CD4-positive, alpha-beta T cell treated with Interleukin-6 for 4 hours (primary cell): Measurements from ENCODE around the gene TDRD12.
"Not testable (repeated sequence)": the region's sequence is repeated elsewhere in the genome, so short reads cannot be mapped to it uniquely, and the experiment has no call there.

Experiments used
- DNase-seq: peaks from one replicate; pipeline ENCODE4 v3.0.0-alpha.2; 2020; ENCODE audit warnings: mixed read lengths

Gene TDRD12

GRCh38 chr19:32694316-32694715, 25.3 kb upstream of the TDRD12 start:
- not testable (repeated sequence) for DNase-seq

DNA sequence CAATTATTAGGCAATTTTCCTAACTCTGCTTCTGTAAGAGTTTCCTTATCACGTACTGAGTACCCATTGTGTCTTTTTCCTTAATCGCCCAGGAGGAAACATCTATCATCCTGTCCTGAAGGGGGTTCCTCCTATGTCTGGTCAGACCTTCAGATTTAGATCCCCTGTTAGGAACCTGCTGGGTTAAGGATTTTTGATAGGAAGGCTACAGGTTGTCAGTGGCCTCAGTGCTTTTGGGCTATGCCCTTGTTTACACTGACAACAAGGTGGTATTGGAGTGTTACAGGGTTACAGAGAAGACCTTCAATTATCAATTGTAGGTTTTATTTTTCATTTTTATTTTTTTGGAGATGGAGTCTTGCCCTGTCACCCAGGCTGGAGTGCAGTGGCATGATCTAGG, 24.7 kb upstream of the TDRD12 start:
- DNase-seq, result not testable (repeated sequence)

DNA sequence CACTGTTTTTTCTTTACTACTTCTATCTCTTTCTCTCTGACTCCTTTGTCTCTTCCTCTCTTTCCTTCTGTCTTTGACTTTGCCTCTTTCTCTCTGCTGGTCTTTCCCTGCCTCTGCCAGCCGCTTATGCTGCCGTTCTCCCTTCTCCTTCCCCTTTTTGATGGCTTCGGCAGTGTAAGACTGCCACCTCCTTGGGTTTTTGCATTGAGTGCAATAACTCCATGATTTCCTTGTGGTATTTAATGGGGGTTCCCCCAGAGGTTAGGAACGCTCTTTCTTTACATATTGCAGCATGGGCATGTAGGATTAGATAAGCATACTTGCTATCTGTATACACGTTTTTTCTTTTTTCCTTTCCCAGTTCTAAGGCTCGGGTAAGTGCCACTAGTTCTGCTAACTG, 24.1 kb upstream of the TDRD12 start:
- not testable (repeated sequence) for DNase-seq

- DNase-seq, result not testable (repeated sequence)
These were observed 22.8 kb upstream of the TDRD12 start for GRCh38 chr19:32696771-32697170.

DNA sequence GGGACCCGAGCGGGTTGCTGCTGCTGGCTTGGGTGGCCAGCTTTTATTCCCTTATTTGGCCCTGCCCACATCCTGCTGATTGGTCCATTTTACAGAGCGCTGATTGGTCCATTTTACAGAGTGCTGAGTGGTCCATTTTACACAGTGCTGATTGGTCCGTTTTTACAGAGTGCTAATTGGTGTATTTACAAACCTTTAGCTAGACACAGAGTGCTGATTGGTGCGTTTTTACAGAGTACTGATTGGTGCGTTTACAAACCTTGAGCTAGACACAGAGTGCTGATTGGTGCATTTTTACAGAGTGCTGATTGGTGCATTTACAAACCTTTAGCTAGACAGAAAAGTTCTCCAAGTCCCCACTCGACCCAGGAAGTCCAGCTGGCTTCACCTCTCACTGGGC, 19.4 kb upstream of the TDRD12 start:
- not testable (repeated sequence) for DNase-seq

DNA sequence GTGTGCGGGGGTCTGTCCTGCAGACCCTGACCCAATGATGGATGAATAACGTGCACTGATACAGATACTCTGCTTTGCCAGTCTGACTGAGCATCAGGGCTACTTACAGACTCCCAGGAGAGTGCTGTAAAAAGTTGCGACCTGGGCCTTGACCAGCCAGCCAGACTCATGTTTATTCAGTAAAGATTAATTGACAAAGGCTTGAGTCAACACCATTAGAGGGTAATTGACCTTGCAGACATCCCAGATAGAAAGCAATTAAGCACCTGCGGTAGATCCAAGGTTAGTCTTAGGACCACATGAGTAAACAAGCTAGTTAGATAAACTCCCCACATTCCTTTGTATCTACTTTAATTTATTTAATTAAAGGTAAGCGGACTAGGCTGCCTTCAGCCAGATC, 17.6 kb upstream of the TDRD12 start:
- no peak for DNase-seq

- not testable (repeated sequence) for DNase-seq
These were observed 15.6 kb upstream of the TDRD12 start for GRCh38 chr19:32704006-32704405.

DNA sequence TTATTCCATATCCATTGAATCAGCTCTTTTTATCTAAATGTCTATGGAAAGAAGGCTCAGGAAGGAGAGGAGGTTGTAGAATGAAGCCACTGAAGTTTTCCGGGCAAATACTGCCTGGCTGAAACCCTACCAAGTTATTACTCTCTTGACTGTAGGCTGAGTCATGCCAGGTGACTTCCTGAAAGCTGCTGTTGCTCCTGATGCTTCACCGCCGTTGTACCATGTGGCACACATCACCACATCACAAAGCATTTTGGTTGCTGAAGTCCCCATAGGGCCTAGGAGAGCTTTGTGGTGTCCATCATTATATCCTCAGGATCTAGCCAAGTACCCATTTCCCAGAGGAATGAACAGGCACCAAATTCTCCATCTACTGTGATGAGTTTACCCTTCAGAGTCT, 11.1 kb upstream of the TDRD12 start:
- peak; percentile 57 for DNase-seq

GRCh38 chr19:32709032-32709431, 10.5 kb upstream of the TDRD12 start:
- DNase-seq, result no peak

- DNase-seq, result no peak
These were observed 7.8 kb upstream of the TDRD12 start for GRCh38 chr19:32711747-32712146.

GRCh38 chr19:32716203-32716602, 3.4 kb upstream of the TDRD12 start:
- not testable (repeated sequence) for DNase-seq

DNA sequence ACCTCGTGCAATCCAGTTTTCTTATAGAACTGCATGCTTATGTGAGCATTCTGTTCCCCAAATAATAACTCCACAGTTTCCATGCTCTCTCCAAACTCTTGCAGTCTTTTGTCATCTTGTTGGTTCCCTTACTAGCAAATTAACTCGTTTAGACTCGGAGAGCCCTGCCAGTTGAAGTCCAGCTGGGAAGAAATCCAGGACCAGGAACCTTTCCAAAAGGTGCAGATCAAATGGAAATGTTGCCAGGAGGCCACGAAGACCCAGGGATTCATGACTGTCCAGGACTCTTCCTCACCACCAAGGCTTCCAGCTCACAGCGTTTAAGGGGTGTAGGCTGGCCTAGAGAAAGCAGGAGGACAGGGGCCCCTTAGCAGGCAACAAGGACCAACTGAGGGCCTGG, 2.1 kb upstream of the TDRD12 start:
- no peak for DNase-seq

GRCh38 chr19:32718286-32718685, 1.3 kb upstream of the TDRD12 start:
- no peak for DNase-seq

DNA sequence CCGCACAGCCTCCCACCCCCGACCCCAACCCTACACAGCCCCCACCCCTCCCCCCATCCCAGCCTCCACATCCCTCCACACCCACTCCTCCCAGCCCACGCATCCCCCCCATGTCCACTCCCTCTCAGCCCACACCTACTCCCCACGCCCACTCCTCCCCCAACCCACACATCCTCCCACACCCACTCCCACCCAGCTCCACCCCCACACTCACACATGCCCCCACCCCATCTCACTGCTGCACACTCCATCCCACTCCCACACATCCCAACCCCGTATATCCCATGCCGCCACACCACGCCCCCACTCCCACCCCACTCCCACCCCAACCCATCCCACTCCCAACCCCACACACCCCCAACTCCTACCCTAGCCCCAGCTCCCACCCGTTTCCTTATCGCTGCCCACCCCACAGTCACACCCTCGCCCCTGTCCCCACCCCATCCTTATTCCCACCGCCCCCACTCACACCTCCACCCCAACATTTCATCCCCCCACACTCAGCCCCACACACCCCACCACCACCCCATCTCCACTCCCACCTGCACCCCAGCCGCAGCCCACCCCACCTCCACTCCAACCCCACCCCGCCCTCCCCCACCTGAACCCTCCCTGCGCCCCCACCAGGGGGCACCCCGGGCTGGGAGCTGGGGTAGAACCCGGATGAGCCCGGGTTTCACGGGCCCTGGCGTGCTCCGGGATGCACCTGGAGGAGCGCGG, 809 bp downstream of the TDRD12 start:
- DNase-seq, result no peak

DNA sequence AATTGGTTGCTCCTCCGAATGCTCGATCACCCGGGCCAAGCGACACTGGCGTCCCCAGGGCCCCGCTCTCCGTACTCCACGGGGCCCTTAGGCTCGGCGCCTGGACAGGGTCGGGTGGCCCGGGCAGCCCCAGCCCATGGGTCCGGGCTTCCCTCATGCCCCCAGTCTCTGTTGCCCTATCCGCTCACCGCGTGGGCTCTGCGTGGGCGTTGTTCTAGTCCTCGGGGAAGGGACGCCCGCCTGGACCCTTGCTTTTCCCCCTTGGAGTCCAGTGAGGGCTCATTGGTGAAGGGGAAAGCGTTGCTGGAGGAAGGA, 1.3 kb downstream of the TDRD12 start:
- no peak for DNase-seq

DNA sequence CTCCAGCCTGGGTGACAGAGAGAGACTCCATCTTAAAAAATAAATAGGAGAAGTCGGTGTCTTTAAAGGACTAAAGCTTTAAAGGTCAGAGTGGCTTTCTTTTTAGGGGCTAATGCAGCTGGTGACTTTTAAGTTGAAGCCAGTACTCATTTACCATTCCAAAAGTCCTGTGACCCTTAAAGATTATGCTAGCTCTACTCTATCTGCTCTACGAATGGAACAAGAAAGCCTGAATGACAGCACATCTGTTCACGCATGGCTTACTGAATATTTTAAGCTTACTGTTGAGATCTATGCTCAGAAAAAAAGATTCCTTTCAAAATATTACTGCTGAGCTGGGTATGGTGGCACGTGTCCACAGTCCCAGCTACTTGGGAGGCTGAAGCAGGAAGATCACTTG, 16.4 kb downstream of the TDRD12 start:
- DNase-seq, result no peak

GRCh38 chr19:32743021-32743420, 23.5 kb downstream of the TDRD12 start:
- DNase-seq, result no peak

- no peak for DNase-seq
These were observed 23.9 kb downstream of the TDRD12 start for GRCh38 chr19:32743447-32743846.

DNA sequence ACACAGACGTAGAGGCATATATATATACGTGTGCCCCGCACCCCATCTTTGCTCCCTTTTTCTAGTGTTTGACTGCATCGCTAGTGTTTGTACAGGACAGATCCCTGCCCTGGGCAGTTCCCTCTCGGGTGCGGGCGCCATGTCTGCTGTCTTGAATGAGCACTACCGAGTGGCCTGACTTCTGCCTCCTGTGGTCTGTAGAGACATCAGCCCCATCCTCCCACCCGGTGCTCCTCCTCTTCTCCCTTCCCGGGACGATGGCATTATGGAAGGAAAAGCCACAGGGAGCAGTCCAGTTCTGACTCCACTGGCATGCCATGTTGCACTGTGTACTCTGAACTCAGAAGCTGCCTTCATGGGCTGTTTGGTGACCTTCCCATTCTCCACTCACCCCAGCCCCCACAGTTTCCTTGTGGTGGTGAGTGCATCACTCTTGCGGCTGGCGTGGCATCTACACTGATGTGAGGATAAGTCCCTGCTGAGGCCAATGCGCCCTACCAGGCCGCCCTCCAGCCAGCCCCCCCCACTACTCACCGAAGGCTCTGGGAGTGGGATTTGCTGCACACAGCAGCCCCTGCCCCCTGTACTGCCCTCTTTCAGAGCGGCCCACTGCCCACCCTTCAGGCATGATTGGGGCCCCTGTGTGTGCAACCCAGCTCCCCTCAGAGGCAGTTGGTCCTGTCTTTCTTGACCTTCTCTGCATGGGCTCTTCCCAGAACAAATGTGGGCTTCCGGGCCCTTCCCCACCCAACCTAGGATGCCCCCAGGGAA, 25.2 kb downstream of the TDRD12 start:
- DNase-seq, result no peak

- DNase-seq, result not testable (repeated sequence)
These were observed 26.2 kb downstream of the TDRD12 start for GRCh38 chr19:32745594-32746251.

GRCh38 chr19:32746631-32747196, 27.1 kb downstream of the TDRD12 start:
- not testable (repeated sequence) for DNase-seq

DNA sequence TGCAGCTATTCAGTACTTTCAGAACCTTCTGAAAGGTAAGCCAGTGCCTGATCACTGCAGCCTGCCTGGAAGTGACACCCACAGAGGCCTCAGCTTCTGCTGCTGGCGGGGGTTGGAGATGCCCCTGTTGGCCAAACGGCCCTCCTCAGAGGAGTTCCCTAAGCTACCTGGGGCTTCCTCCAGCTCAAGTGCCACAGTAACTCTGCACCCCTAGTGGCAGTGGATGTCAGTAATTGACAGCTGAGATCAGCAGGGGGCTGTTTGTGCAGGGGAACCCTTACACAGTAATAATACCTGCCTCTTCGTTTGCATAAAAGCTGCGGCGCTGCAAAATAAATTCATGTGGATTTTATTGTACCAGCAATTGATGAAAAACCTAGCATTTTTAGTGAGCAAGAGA, 28.9 kb downstream of the TDRD12 start:
- DNase-seq, result peak; percentile 32

- no peak for DNase-seq
These were observed 29.4 kb downstream of the TDRD12 start for GRCh38 chr19:32748948-32749347.

DNA sequence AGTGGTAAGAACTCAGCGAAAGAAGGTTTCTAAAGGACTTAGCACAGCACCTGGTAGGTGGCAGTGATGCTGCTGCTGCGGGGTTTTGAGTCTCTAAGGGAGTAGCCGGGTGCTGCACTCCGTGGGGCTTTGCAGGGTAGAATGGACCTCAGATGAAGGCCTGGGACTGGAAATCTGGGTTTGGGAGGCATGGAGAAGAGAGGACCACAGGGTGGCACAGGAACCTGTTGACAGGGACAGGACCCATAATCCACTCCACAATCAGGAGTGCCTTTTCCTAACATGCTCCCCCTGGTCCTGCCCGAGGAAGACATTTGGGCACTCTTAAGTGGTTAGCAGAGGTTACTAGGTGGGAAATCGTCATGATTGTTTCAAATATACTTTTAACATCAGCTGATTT, 29.8 kb downstream of the TDRD12 start:
- DNase-seq, result no peak
